GM18519 (cell line): ENCODE measurements around the gene FNDC5.

Experiments used
- ATAC-seq: cut with Tn5 transposase; IDR thresholded peaks from one replicate; pipeline ENCODE4 v1.9.1; 2021; ENCODE audit warnings: mild to moderate bottlenecking, moderate library complexity; ENCODE audit not compliant: unreplicated experiment, low FRiP score

The FNDC5 gene

GRCh38 chr1:32898056-32898455 is 27.3 kb upstream of the FNDC5 start:
- no peak for ATAC-seq

- no peak for ATAC-seq
Measured at GRCh38 chr1:32897082-32898049, 26.7 kb upstream of the FNDC5 start.

- ATAC-seq, result no peak
Measured at GRCh38 chr1:32896451-32896850, 25.7 kb upstream of the FNDC5 start.

GRCh38 chr1:32895325-32896215 is 24.9 kb upstream of the FNDC5 start:
- ATAC-seq, result no peak

GRCh38 chr1:32894681-32895080 is 24.0 kb upstream of the FNDC5 start:
- no peak for ATAC-seq

GRCh38 chr1:32894019-32894600 is 23.4 kb upstream of the FNDC5 start:
- ATAC-seq, result no peak

- no peak for ATAC-seq
Measured at GRCh38 chr1:32893198-32894018, 22.7 kb upstream of the FNDC5 start.

- ATAC-seq, result no peak
Measured at GRCh38 chr1:32892368-32893197, 21.9 kb upstream of the FNDC5 start.

GRCh38 chr1:32891630-32892029 is 20.9 kb upstream of the FNDC5 start:
- ATAC-seq, result no peak

- ATAC-seq, result no peak
Measured at GRCh38 chr1:32891241-32891570, 20.5 kb upstream of the FNDC5 start.

- ATAC-seq, result no peak
Measured at GRCh38 chr1:32890516-32891240, 20.0 kb upstream of the FNDC5 start.

- ATAC-seq, result no peak
Measured at GRCh38 chr1:32889731-32890278, 19.1 kb upstream of the FNDC5 start.

- no peak for ATAC-seq
Measured at GRCh38 chr1:32888677-32889420, 18.1 kb upstream of the FNDC5 start.

- no peak for ATAC-seq
Measured at GRCh38 chr1:32888134-32888533, 17.4 kb upstream of the FNDC5 start.

- ATAC-seq, result no peak
Measured at GRCh38 chr1:32887623-32888022, 16.9 kb upstream of the FNDC5 start.

GRCh38 chr1:32886828-32887414 is 16.2 kb upstream of the FNDC5 start:
- ATAC-seq, result no peak
